ENCODE results near the gene DDX1.

Gene DDX1

DNA sequence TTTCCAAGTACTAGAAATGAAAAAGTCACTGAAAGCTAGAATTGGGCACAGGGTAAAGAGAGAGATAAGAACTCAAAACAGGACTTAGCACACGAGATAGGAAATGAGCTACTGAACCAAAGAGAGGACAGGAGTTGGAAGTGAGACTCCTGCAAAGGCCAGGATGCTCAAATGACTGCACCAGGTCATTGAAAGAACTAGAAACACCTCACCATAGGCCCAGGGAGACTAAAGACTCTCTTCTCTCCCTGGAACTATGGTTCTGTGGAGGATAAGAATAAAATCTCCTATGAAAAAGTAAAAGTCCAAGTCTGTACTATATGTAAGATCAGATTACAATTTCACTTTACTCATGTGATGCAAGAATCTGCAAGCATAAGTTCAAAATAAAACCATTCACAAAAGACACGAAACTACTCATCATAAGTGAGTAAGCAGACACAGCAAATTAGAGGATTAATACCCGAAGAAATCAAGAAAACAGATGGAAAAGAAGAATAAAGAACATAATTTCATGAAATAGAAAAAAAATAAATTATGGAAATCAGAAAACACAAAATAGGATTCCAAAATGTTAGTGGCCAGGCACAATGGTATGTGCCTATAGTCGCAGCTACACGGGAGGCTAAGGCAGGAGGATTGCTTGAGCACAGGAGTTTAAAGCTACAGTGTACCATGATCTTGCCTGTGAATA, 37.0 kb upstream of the DDX1 start:
- no peak overlapping the region for H3K4me3 ChIP-seq (ENCODE audit: low read depth, low read length)
- no peak for TF ChIP-seq ZNF121 (tag by site-specific recombination; IDR thresholded peaks at IDR 0.05)
- TF ChIP-seq, protein P1, sequence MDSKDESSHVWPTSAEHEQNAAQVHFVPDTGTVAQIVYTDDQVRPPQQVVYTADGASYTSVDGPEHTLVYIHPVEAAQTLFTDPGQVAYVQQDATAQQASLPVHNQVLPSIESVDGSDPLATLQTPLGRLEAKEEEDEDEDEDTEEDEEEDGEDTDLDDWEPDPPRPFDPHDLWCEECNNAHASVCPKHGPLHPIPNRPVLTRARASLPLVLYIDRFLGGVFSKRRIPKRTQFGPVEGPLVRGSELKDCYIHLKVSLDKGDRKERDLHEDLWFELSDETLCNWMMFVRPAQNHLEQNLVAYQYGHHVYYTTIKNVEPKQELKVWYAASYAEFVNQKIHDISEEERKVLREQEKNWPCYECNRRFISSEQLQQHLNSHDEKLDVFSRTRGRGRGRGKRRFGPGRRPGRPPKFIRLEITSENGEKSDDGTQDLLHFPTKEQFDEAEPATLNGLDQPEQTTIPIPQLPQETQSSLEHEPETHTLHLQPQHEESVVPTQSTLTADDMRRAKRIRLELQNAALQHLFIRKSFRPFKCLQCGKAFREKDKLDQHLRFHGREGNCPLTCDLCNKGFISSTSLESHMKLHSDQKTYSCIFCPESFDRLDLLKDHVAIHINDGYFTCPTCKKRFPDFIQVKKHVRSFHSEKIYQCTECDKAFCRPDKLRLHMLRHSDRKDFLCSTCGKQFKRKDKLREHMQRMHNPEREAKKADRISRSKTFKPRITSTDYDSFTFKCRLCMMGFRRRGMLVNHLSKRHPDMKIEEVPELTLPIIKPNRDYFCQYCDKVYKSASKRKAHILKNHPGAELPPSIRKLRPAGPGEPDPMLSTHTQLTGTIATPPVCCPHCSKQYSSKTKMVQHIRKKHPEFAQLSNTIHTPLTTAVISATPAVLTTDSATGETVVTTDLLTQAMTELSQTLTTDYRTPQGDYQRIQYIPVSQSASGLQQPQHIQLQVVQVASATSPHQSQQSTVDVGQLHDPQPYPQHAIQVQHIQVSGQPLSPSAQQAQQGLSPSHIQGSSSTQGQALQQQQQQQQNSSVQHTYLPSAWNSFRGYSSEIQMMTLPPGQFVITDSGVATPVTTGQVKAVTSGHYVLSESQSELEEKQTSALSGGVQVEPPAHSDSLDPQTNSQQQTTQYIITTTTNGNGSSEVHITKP (tag by site-specific recombination; IDR thresholded peaks at IDR 0.05) = peak; percentile 57; the same call in 1 of the 2 replicates
- H3K4me1 ChIP-seq (ENCODE audit: control insufficient read depth, insufficient read depth, low read length) = no peaks in the 10 kb centered on the region
- H3K27ac ChIP-seq (ENCODE audit: extremely low read depth, low read depth, low read length) = no peak overlapping the region
- H3K36me3 ChIP-seq (ENCODE audit: control insufficient read depth in 2 of 2, insufficient read depth in 1 of 2, low read length in 2 of 2) = peaks cover 6 to 8% of the 10 kb centered on the region in 2 experiments; a peak in 2 of 3 replicates
- H3K9me3 ChIP-seq (ENCODE audit: control insufficient read depth, insufficient read depth, low read depth, low read length) = no peaks in the 10 kb centered on the region
- ChIA-PET POLR2A (no interaction called here), CTCF (interaction anchor here (0.6 kb wide), 1 partner anchor 34 kb away, joined by 4 read pairs; no protein-coding TSS in a partner anchor)

DNA sequence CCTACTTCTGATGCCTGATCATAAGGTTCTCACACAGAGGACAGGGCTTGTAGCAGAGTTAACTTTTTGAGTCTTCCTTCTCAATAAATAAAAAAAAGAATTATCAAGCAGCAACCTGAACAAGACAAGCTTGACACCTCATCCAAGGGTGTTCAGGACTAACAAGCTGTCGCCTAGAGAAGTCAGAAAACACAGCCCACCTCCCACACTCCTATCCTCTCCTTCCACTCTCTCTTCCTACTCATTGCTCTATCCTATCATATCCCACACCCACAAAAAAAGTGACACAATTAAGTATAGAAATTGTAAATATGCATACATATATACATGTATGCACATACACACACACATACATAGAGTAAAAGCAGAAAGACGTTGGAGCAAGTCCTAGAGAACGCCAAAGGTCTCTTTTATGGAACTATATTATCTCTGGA, 35.9 kb upstream of the DDX1 start:
- H3K4me1 ChIP-seq (ENCODE audit: control insufficient read depth, insufficient read depth, low read length) = no peaks in the 10 kb centered on the region
- H3K4me3 ChIP-seq (ENCODE audit: low read depth, low read length) = no peak overlapping the region
- H3K36me3 ChIP-seq (ENCODE audit: control insufficient read depth in 2 of 2, insufficient read depth in 1 of 2, low read length in 2 of 2) = peaks cover 6 to 8% of the 10 kb centered on the region in 2 experiments; a peak in 2 of 3 replicates
- ChIA-PET CTCF (interaction anchor here (1.4 kb wide), 1 partner anchor 22 kb away, joined by 7 read pairs; no protein-coding TSS in a partner anchor), POLR2A (no interaction called here)
- H3K9me3 ChIP-seq (ENCODE audit: control insufficient read depth, insufficient read depth, low read depth, low read length) = no peaks in the 10 kb centered on the region
- no peak overlapping the region for H3K27ac ChIP-seq (ENCODE audit: extremely low read depth, low read depth, low read length)
- 0 out of 2 replicates have a peak, but pooled peaks have one; percentile 23 for TF ChIP-seq EGR2 (tag by site-specific recombination; IDR thresholded peaks at IDR 0.05; ENCODE audit: low read depth)
- no peak for TF ChIP-seq ZNF114 (tag by site-specific recombination; IDR thresholded peaks at IDR 0.05)
- no peak for TF ChIP-seq ZNF768 (tag by site-specific recombination; IDR thresholded peaks at IDR 0.05)

DNA sequence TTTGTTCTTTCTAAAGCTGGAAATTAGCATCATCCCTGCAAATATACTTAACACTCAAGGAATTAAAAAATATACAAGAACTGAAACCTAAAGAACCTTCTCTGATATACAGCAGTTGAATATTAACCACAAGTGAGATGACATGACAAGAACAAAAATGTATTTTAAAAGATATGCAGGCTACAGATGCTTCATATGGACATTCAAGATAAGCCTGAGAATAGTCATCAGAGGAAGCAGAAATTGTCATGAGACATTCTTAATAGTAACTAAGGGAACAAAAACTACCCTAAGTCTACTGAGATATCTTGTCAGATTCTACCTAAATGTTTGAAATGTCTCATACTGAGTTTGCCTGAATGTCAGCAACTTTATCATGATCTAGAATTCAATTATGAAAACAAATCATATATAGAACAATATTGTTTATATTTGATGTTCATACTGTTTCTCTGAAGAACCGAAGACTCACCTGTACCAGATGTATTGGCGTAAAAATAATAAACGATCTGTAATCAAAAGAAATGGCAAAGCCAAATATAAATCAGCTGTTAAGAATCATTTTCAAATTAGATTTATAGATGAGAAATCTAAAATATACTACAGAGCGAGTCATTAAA, 35.2 kb upstream of the DDX1 start:
- POLR2A ChIA-PET = no interaction called here
- CTCF ChIA-PET = interaction anchor here (0.6 to 1.4 kb wide), 3 partner anchors 10 to 29 kb away, joined by 3 to 7 read pairs (median 3); no protein-coding TSS in a partner anchor
- TF ChIP-seq ZNF221 (tag by site-specific recombination; IDR thresholded peaks at IDR 0.05; ENCODE audit: borderline replicate concordance) (no peak), ZNF473 (tag by site-specific recombination; IDR thresholded peaks at IDR 0.05) (no peak), SETDB1 (IDR thresholded peaks at IDR 0.05; ENCODE audit: insufficient read length, low read length) (no peak), ZNF335 (tag by site-specific recombination; conservative IDR thresholded peaks at IDR 0.05) (no peak), ZNF747 (tag by site-specific recombination; IDR thresholded peaks at IDR 0.05) (no peak), YY1 (tag by site-specific recombination; IDR thresholded peaks at IDR 0.05) (no peak), ZNF792 (tag by site-specific recombination; IDR thresholded peaks at IDR 0.05) (no peak), ZNF654 (tag by site-specific recombination; IDR thresholded peaks at IDR 0.05; ENCODE audit: low read depth) (no peak), ZFP69B (tag by site-specific recombination; IDR thresholded peaks at IDR 0.05) (no peak), ZBTB17 (tag by site-specific recombination; IDR thresholded peaks at IDR 0.05) (no peak), ZNF777 (tag by site-specific recombination; IDR thresholded peaks at IDR 0.05; ENCODE audit: borderline replicate concordance) (no peak), BCL11A (tag by site-specific recombination; IDR thresholded peaks at IDR 0.05; ENCODE audit: low read depth) (no peak), ZNF785 (tag by site-specific recombination; IDR thresholded peaks at IDR 0.05) (no peak), ZNF677 (tag by site-specific recombination; IDR thresholded peaks at IDR 0.05) (no peak), ZNF555 (tag by site-specific recombination; conservative IDR thresholded peaks at IDR 0.05) (no peak), ZNF558 (tag by site-specific recombination; IDR thresholded peaks at IDR 0.05) (no peak)
- TF ChIP-seq, protein P2, sequence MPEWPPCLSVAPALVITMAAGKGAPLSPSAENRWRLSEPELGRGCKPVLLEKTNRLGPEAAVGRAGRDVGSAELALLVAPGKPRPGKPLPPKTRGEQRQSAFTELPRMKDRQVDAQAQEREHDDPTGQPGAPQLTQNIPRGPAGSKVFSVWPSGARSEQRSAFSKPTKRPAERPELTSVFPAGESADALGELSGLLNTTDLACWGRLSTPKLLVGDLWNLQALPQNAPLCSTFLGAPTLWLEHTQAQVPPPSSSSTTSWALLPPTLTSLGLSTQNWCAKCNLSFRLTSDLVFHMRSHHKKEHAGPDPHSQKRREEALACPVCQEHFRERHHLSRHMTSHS (tag by site-specific recombination; IDR thresholded peaks at IDR 0.05) = no peak
- TF ChIP-seq, protein P1 (tag by site-specific recombination; IDR thresholded peaks at IDR 0.05) = no peak

More for the DNA sequence above, 35.2 kb upstream of the DDX1 start:
- Histone ChIP-seq H3K9me3 (ENCODE audit: control insufficient read depth, insufficient read depth, low read depth, low read length) (no peaks in the 10 kb centered on the region), H3K4me3 (ENCODE audit: low read depth, low read length) (no peak overlapping the region), H3K27ac (ENCODE audit: extremely low read depth, low read depth, low read length) (no peak overlapping the region), H3K36me3 (ENCODE audit: control insufficient read depth in 2 of 2, insufficient read depth in 1 of 2, low read length in 2 of 2) (peaks cover 6 to 8% of the 10 kb centered on the region in 2 experiments; a peak in 2 of 3 replicates), H3K4me1 (ENCODE audit: control insufficient read depth, insufficient read depth, low read length) (no peaks in the 10 kb centered on the region)
